Endodermal cell (in vitro differentiated cells): Measurements from ENCODE around the gene ASB8. TPM values are rescaled to one million over a fixed set of nuclear protein-coding genes. Genes with fewer than 3 reads are reported as not detected.
A peak's percentile ranks its signal among the peaks of the same experiment; 100 is the strongest.

Experiments used
- DNase-seq: peaks from one replicate; pipeline ENCODE4 v3.0.0-alpha.2; 2017
- H3K27ac ChIP-seq: 2 replicates; pipeline ENCODE4 v1.5.1; 2013; ENCODE audit warnings: mild to moderate bottlenecking, low read depth, low read length, moderate library complexity
- H3K27me3 ChIP-seq: 2 replicates; pipeline ENCODE4 v1.6.1; 2013; ENCODE audit warnings: mild to moderate bottlenecking, low read length, moderate library complexity; ENCODE audit not compliant: insufficient read depth, control insufficient read depth, poor library complexity, severe bottlenecking
- H3K36me3 ChIP-seq: 2 replicates; pipeline ENCODE4 v1.7.0; 2013; ENCODE audit warnings: mild to moderate bottlenecking, low read length, moderate library complexity; ENCODE audit not compliant: control insufficient read depth, insufficient read depth
- H3K4me1 ChIP-seq: one replicate; pipeline ENCODE4 v1.7.0; 2013; ENCODE audit warnings: low read length; ENCODE audit not compliant: control insufficient read depth, insufficient read depth
- H3K4me3 ChIP-seq: 2 replicates; pipeline ENCODE4 v1.5.1; 2013; ENCODE audit warnings: mild to moderate bottlenecking, low read length, moderate library complexity
- H3K9ac ChIP-seq: 2 replicates; pipeline ENCODE4 v1.6.1; 2013; ENCODE audit warnings: mild to moderate bottlenecking, low read length, moderate library complexity; ENCODE audit not compliant: poor library complexity, severe bottlenecking; ENCODE audit errors: extremely low read depth
- H3K9me3 ChIP-seq: 2 replicates; pipeline ENCODE4 v1.6.1; 2013; ENCODE audit warnings: mild to moderate bottlenecking, low read length, moderate library complexity; ENCODE audit not compliant: control insufficient read depth
- H3K27ac Mint-ChIP-seq: 2 replicates; pipeline ENCODE4 v1.8.0; 2020; ENCODE audit warnings: mixed read lengths
- H3K27me3 Mint-ChIP-seq: 2 replicates; pipeline ENCODE4 v1.8.0; 2021; ENCODE audit warnings: mild to moderate bottlenecking, mixed read lengths; ENCODE audit not compliant: insufficient read depth
- H3K36me3 Mint-ChIP-seq: 2 replicates; pipeline ENCODE4 v1.8.0; 2020; ENCODE audit warnings: low read depth, mixed read lengths
- H3K4me1 Mint-ChIP-seq: 2 replicates; pipeline ENCODE4 v1.8.0; 2020; ENCODE audit warnings: mixed read lengths
- H3K4me3 Mint-ChIP-seq: 2 replicates; pipeline ENCODE4 v1.8.0; 2020; ENCODE audit warnings: mild to moderate bottlenecking, moderate library complexity, mixed read lengths
- H3K9me3 Mint-ChIP-seq: 2 replicates; pipeline ENCODE4 v1.8.0; 2020; ENCODE audit warnings: mild to moderate bottlenecking, mixed read lengths
- CTCF ChIP-seq: fragments of 200-600 bp; sonication (generic); conservative IDR thresholded peaks from 2 replicates; pipeline ENCODE4 v1.5.0; 2021; ENCODE audit warnings: antibody characterized with exemption, mild to moderate bottlenecking
- WGBS, 2 experiments: methylation state at CpG; one replicate each; pipeline versions ENCODE4 v1.1.5 to v1.1.7; 2013; ENCODE audit warnings: missing lambda C conversion rate in 2 of 2, mixed read lengths in 1 of 2; ENCODE audit not compliant: insufficient coverage in 1 of 2, insufficient read length in 1 of 2; 5-methylcytosine and 5-hydroxymethylcytosine counted together
- total RNA-seq, 2 donors: library from RNA; stranded (reverse); fragmentation: NEBNext Ultra II Directional in 1 of 2; extraction: Animal tissue kit (Norgen Biotek cat#: 25700) in 1 of 2; gene quantifications; 2 replicates in 1 of 2; 3 replicates in 1 of 2; pipeline ENCODE4 v1.2.1, GENCODE V29; 2021

Gene ASB8
- total RNA-seq, 2 donors from 2014 or later: 7.1 to 9.0 TPM

- Mint-ChIP-seq H3K27ac (no peak overlapping the region), H3K4me1 (no peaks in the 10 kb centered on the region), H3K36me3 (no peaks in the 10 kb centered on the region), H3K4me3 (no peak overlapping the region), H3K9me3 (no peaks in the 10 kb centered on the region), H3K27me3 (peaks cover 98% of the 10 kb centered on the region)
- Histone ChIP-seq H3K9me3 (no peaks in the 10 kb centered on the region), H3K27me3 (peaks cover 97% of the 10 kb centered on the region), H3K36me3 (no peaks in the 10 kb centered on the region), H3K4me3 (no peak overlapping the region), H3K4me1 (no peaks in the 10 kb centered on the region), H3K9ac (no peak overlapping the region), H3K27ac (no peak overlapping the region)
- 78 to 79% methylated on average over 7 to 10 of the region's 10 CpGs for WGBS, 2 experiments
- no peak for DNase-seq
- no peak for TF ChIP-seq CTCF
Measured at GRCh38 chr12:48187916-48188695, 30.8 kb upstream of the ASB8 start.

GRCh38 chr12:48185181-48185919 is 28.0 kb upstream of the ASB8 start:
- no peaks in the 10 kb centered on the region for H3K36me3 ChIP-seq
- H3K27me3 ChIP-seq: peaks cover 98% of the 10 kb centered on the region
- WGBS, 2 experiments: 48 to 71% methylated on average over 6 to 10 of the region's 10 CpGs
- no peak overlapping the region for H3K9ac ChIP-seq
- H3K4me1 ChIP-seq: no peaks in the 10 kb centered on the region
- peak overlapping the region; percentile 70 for H3K27ac ChIP-seq
- peak; percentile 75 for DNase-seq
- no peaks in the 10 kb centered on the region for H3K36me3 Mint-ChIP-seq
- no peak for TF ChIP-seq CTCF
- H3K27me3 Mint-ChIP-seq: peaks cover 100% of the 10 kb centered on the region
- H3K27ac Mint-ChIP-seq: no peak overlapping the region
- no peak overlapping the region for H3K4me3 ChIP-seq
- no peaks in the 10 kb centered on the region for H3K9me3 ChIP-seq
- no peak overlapping the region for H3K4me3 Mint-ChIP-seq
- H3K4me1 Mint-ChIP-seq: no peaks in the 10 kb centered on the region
- no peaks in the 10 kb centered on the region for H3K9me3 Mint-ChIP-seq

DNA sequence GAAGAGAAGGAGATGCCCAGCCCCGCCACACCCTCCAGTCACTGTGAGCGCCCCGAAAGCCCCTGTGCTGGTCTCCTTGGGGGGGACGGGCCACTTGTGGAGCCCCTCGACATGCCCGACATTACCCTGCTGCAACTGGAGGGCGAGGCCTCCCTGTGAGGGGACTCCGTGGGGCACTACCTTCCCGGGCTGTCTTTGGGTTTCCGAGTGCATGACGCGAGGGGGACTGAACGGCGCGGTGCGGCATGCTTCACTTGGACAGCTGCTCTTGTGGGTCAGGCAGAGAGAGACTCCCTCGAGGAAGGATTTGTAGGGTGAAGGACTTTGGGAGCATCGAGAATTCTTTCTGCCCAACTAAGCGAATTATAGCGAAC is 27.2 kb upstream of the ASB8 start:
- 18 to 40% methylated on average over 3 to 20 of the region's 20 CpGs for WGBS, 2 experiments
- Mint-ChIP-seq H3K27me3 (peaks cover 100% of the 10 kb centered on the region), H3K4me1 (no peaks in the 10 kb centered on the region), H3K36me3 (no peaks in the 10 kb centered on the region), H3K9me3 (no peaks in the 10 kb centered on the region), H3K4me3 (no peak overlapping the region), H3K27ac (no peak overlapping the region)
- no peaks in the 10 kb centered on the region for H3K9me3 ChIP-seq
- H3K36me3 ChIP-seq: no peaks in the 10 kb centered on the region
- no peak overlapping the region for H3K9ac ChIP-seq
- H3K4me1 ChIP-seq: no peaks in the 10 kb centered on the region
- no peak for TF ChIP-seq CTCF
- peak; percentile 63 for DNase-seq
- peaks cover 99% of the 10 kb centered on the region for H3K27me3 ChIP-seq
- no peak overlapping the region for H3K4me3 ChIP-seq
- no peak overlapping the region for H3K27ac ChIP-seq
